Measurements from ENCODE around the gene KY. TPM values are rescaled to one million over a fixed set of nuclear protein-coding genes. Genes with fewer than 3 reads are reported as not detected.
A peak's percentile ranks its signal among the peaks of the same experiment; 100 is the strongest.

Gene KY
- total RNA-seq, 4 donors from 2014 or later, result 0.33 to 1.9 (median 0.81) TPM

- H3K27me3 ChIP-seq, result no peaks in the 10 kb centered on the region
- no peak for TF ChIP-seq CTCF (IDR thresholded peaks at IDR 0.05)
- TF ChIP-seq POLR2A (IDR thresholded peaks at IDR 0.05; ENCODE audit: low read depth), result no peak
- no peak for TF ChIP-seq EP300 (IDR thresholded peaks at IDR 0.05)
- no peak for TF ChIP-seq POLR2AphosphoS5 (IDR thresholded peaks at IDR 0.05)
- no peak for DNase-seq (ENCODE audit: extremely low spot score)
- H3K27ac ChIP-seq (replicated peaks in 1 of 4), result no peak overlapping the region
- WGBS, result 92% methylated on average over 12 of the region's 13 CpGs
- peaks cover 0 to 6% (median 0%) of the 10 kb centered on the region in 4 donors for H3K36me3 ChIP-seq
- no peak overlapping the region for H3K4me3 ChIP-seq
- H3K4me1 ChIP-seq, result peaks cover 3 to 17% (median 9%) of the 10 kb centered on the region in 4 donors
- intact Hi-C loops (cut with DNase I), result loop anchor here (5.0 kb wide), 2 partner anchors 73 to 1293 kb away; no protein-coding TSS in a partner anchor
- H3K9me3 ChIP-seq, result no peaks in the 10 kb centered on the region
Measured at GRCh38 chr3:134603956-134604355, 46.9 kb downstream of the KY start.

- intact Hi-C loops (cut with DNase I), result loop anchor here (5.0 kb wide), 2 partner anchors 74 to 1294 kb away; no protein-coding TSS in a partner anchor
- WGBS, result 76% methylated on average over 2 of the region's 4 CpGs
- peaks cover 3 to 17% (median 9%) of the 10 kb centered on the region in 4 donors for H3K4me1 ChIP-seq
Measured at GRCh38 chr3:134603480-134603879, 47.3 kb downstream of the KY start.

GRCh38 chr3:134602440-134602814 is 48.4 kb downstream of the KY start:
- peak; percentile 85 for DNase-seq (ENCODE audit: extremely low spot score)
- 66% methylated on average over 6 of the region's 6 CpGs for WGBS
- intact Hi-C loops (cut with DNase I), result loop anchor here (5.0 kb wide), 2 partner anchors 75 to 1295 kb away; no protein-coding TSS in a partner anchor

More at GRCh38 chr3:134603480-134603879, 47.3 kb downstream of the KY start:
- TF ChIP-seq POLR2AphosphoS5 (IDR thresholded peaks at IDR 0.05) (no peak), CTCF (IDR thresholded peaks at IDR 0.05) (no peak), EP300 (IDR thresholded peaks at IDR 0.05) (no peak), POLR2A (IDR thresholded peaks at IDR 0.05; ENCODE audit: low read depth) (no peak)
- DNase-seq (ENCODE audit: extremely low spot score), result no peak
- no peak overlapping the region for H3K27ac ChIP-seq (replicated peaks in 1 of 4)
- no peak overlapping the region for H3K4me3 ChIP-seq
- no peaks in the 10 kb centered on the region for H3K9me3 ChIP-seq
- H3K27me3 ChIP-seq, result no peaks in the 10 kb centered on the region
- H3K36me3 ChIP-seq, result peaks cover 0 to 6% (median 0%) of the 10 kb centered on the region in 4 donors

GRCh38 chr3:134601539-134602439 is 49.0 kb downstream of the KY start:
- Histone ChIP-seq H3K4me1 (peaks cover 3 to 17% (median 9%) of the 10 kb centered on the region in 4 donors), H3K36me3 (peaks cover 0 to 6% (median 0%) of the 10 kb centered on the region in 4 donors), H3K9me3 (no peaks in the 10 kb centered on the region), H3K27me3 (no peaks in the 10 kb centered on the region), H3K27ac (replicated peaks in 1 of 4) (no peak overlapping the region), H3K4me3 (no peak overlapping the region)
- TF ChIP-seq CTCF (IDR thresholded peaks at IDR 0.05), result no peak
- no peak for TF ChIP-seq EP300 (IDR thresholded peaks at IDR 0.05)
- no peak for TF ChIP-seq POLR2A (IDR thresholded peaks at IDR 0.05; ENCODE audit: low read depth)
- no peak for TF ChIP-seq POLR2AphosphoS5 (IDR thresholded peaks at IDR 0.05)
- intact Hi-C loops (cut with DNase I), result loop anchor here (2.0 to 5.0 kb wide), 3 partner anchors 76 to 1296 kb away; no protein-coding TSS in a partner anchor
- DNase-seq (ENCODE audit: extremely low spot score), result peak; percentile 84
- 76% methylated on average over 14 of the region's 19 CpGs for WGBS

More at GRCh38 chr3:134602440-134602814, 48.4 kb downstream of the KY start:
- Histone ChIP-seq H3K9me3 (no peaks in the 10 kb centered on the region), H3K4me3 (no peak overlapping the region), H3K27ac (replicated peaks in 1 of 4) (no peak overlapping the region), H3K36me3 (peaks cover 0 to 6% (median 0%) of the 10 kb centered on the region in 4 donors), H3K4me1 (peaks cover 3 to 17% (median 9%) of the 10 kb centered on the region in 4 donors), H3K27me3 (no peaks in the 10 kb centered on the region)
- no peak for TF ChIP-seq EP300 (IDR thresholded peaks at IDR 0.05)
- TF ChIP-seq POLR2AphosphoS5 (IDR thresholded peaks at IDR 0.05), result no peak
- no peak for TF ChIP-seq CTCF (IDR thresholded peaks at IDR 0.05)
- TF ChIP-seq POLR2A (IDR thresholded peaks at IDR 0.05; ENCODE audit: low read depth), result no peak
